Endothelial cell of umbilical vein (primary cell): ENCODE measurements around the gene PPFIA2.
"Not testable (repeated sequence)": the region's sequence is repeated elsewhere in the genome, so short reads cannot be mapped to it uniquely, and the experiment has no call there.

Source experiments
- MYC ChIP-seq: IDR thresholded peaks from one replicate; pipeline ENCODE4 v1.6.1; 2011; ENCODE audit warnings: mild to moderate bottlenecking, low read depth, low read length
- POLR2A ChIP-seq: IDR thresholded peaks from 2 replicates; pipeline ENCODE4 v1.6.1; 2012; ENCODE audit warnings: low read depth, mild to moderate bottlenecking, control low read depth, low read length
- TF ChIP-seq, protein P1 (sequence below), 2 donors: IDR thresholded peaks; 1 replicate in 1 of 2; 2 replicates in 1 of 2; pipeline ENCODE4 v1.5.1; 2011; ENCODE audit warnings: low read length in 2 of 2, mild to moderate bottlenecking in 2 of 2, moderate library complexity in 2 of 2, control low read depth in 1 of 2, inconsistent platforms in 1 of 2, low read depth in 1 of 2; ENCODE audit not compliant: insufficient read depth in 1 of 2; ENCODE audit errors: extremely low read depth in 1 of 2

DNA sequence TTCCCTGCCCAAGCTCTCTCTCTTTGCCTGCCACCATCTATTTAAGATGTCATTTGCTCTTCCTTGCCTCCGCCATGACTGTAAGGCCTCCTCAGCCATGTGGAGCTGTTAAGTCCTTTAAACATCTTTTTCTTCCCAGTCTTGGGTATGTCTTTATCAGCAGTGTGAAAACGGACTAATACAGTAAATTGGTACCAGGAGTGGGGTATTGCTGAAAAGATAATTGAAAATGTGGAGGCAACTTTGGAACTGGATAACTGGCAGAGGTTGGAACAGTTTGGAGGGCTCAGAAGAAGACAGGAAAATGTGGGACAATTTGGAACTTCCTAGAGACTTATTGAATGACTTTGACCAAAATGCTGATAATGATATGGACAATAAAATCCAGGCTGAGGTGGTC lies 168.4 kb downstream of the PPFIA2 start:
- TF ChIP-seq, protein P1, sequence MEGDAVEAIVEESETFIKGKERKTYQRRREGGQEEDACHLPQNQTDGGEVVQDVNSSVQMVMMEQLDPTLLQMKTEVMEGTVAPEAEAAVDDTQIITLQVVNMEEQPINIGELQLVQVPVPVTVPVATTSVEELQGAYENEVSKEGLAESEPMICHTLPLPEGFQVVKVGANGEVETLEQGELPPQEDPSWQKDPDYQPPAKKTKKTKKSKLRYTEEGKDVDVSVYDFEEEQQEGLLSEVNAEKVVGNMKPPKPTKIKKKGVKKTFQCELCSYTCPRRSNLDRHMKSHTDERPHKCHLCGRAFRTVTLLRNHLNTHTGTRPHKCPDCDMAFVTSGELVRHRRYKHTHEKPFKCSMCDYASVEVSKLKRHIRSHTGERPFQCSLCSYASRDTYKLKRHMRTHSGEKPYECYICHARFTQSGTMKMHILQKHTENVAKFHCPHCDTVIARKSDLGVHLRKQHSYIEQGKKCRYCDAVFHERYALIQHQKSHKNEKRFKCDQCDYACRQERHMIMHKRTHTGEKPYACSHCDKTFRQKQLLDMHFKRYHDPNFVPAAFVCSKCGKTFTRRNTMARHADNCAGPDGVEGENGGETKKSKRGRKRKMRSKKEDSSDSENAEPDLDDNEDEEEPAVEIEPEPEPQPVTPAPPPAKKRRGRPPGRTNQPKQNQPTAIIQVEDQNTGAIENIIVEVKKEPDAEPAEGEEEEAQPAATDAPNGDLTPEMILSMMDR (IDR thresholded peaks at IDR 0.05; ENCODE audit: extremely low read depth in 1 of 2, insufficient read depth in 1 of 2, low read depth in 1 of 2, low read length in 2 of 2) = not testable (repeated sequence)
- not testable (repeated sequence) for TF ChIP-seq MYC, POLR2A
